ENCODE measurements around the gene PREB. TPM values are rescaled to one million over a fixed set of nuclear protein-coding genes. Genes with fewer than 3 reads are reported as not detected.

Gene PREB
- total and polyA plus RNA-seq, 2 of the 13 experiments (the other 11 are each of a cell fraction or from before 2014, with no cell fraction given) = 112 to 192 TPM

- 0 out of 2 replicates have a peak, but pooled peaks have one; percentile 92 for TF ChIP-seq SMYD3 (CRISPR knock-in tag; IDR thresholded peaks at IDR 0.05)
- TF ChIP-seq POGK (CRISPR knock-in tag; conservative IDR thresholded peaks at IDR 0.05) = 0 out of 2 replicates have a peak, but pooled peaks have one; percentile 41
- peak; percentile 76 for TF ChIP-seq ZNF121 (CRISPR knock-in tag; IDR thresholded peaks at IDR 0.05)
- TF ChIP-seq SIX1 (CRISPR knock-in tag; IDR thresholded peaks at IDR 0.05; ENCODE audit: borderline replicate concordance) = peak; percentile 80
- peak; percentile 65; the same call in 1 of the 2 replicates for TF ChIP-seq ZNF3 (CRISPR knock-in tag; IDR thresholded peaks at IDR 0.05)
- peak; percentile 82; the same call in 1 of the 2 replicates for TF ChIP-seq ATF1 (CRISPR knock-in tag; IDR thresholded peaks at IDR 0.05)
- TF ChIP-seq AKAP8 (CRISPR knock-in tag; IDR thresholded peaks at IDR 0.05) = peak; percentile 86; the same call in 1 of the 2 replicates
- TF ChIP-seq ZMYM2 (CRISPR knock-in tag; IDR thresholded peaks at IDR 0.05) = peak; percentile 99
- TF ChIP-seq GFI1 (CRISPR knock-in tag; IDR thresholded peaks at IDR 0.05; ENCODE audit: borderline replicate concordance) = peak; percentile 98
- TF ChIP-seq, protein P1, sequence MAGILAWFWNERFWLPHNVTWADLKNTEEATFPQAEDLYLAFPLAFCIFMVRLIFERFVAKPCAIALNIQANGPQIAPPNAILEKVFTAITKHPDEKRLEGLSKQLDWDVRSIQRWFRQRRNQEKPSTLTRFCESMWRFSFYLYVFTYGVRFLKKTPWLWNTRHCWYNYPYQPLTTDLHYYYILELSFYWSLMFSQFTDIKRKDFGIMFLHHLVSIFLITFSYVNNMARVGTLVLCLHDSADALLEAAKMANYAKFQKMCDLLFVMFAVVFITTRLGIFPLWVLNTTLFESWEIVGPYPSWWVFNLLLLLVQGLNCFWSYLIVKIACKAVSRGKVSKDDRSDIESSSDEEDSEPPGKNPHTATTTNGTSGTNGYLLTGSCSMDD (CRISPR knock-in tag; IDR thresholded peaks at IDR 0.05) = no peak
- 0 out of 2 replicates have a peak, but pooled peaks have one; percentile 47 for TF ChIP-seq TFDP2 (CRISPR knock-in tag; IDR thresholded peaks at IDR 0.05)
- TF ChIP-seq ZNF790 (CRISPR knock-in tag; IDR thresholded peaks at IDR 0.05; ENCODE audit: borderline replicate concordance) = 0 out of 2 replicates have a peak, but pooled peaks have one; percentile 81
- no peak for TF ChIP-seq RBM22 (optimal IDR thresholded peaks at IDR 0.05; ENCODE audit: low read length)
- no peak for TF ChIP-seq ZBTB49 (CRISPR knock-in tag; IDR thresholded peaks at IDR 0.05; ENCODE audit: borderline replicate concordance)
- peak; percentile 87 for TF ChIP-seq POGZ (CRISPR knock-in tag; IDR thresholded peaks at IDR 0.05)
- TF ChIP-seq IKZF5 (CRISPR knock-in tag; IDR thresholded peaks at IDR 0.05) = peak; percentile 98; the same call in 1 of the 2 replicates
- TF ChIP-seq NFATC3 (CRISPR knock-in tag; IDR thresholded peaks at IDR 0.05) = no peak
- peak; percentile 65 for TF ChIP-seq THAP11 (CRISPR knock-in tag; IDR thresholded peaks at IDR 0.05)
- no peak for TF ChIP-seq ZBTB7B (CRISPR knock-in tag; IDR thresholded peaks at IDR 0.05)
- no peak for TF ChIP-seq CENPX (CRISPR knock-in tag; IDR thresholded peaks at IDR 0.05)
- peak; percentile 100 for TF ChIP-seq MED1 (CRISPR knock-in tag; IDR thresholded peaks at IDR 0.05)
- no peak for TF ChIP-seq SIN3A (IDR thresholded peaks at IDR 0.05; ENCODE audit: borderline replicate concordance, low read depth, low read length)
Observed at GRCh38 chr2:27177441-27178351, 43.3 kb upstream of the PREB start (continued).

Data from HepG2 (cell line).